Activated T-cell treated with anti-CD3 and anti-CD28 coated beads, Interleukin-2, amount 50 U/mL, for 48 hours (primary cell): Measurements from ENCODE around the gene TGFB3.
A peak's percentile ranks its signal among the peaks of the same experiment; 100 is the strongest.

Experiments
- DNase-seq, 2 experiments: peaks; one replicate each; pipeline ENCODE4 v3.0.0-alpha.2; 2020

The TGFB3 gene

GRCh38 chr14:75985618-75986438 lies 4.0 kb upstream of the TGFB3 start, which contains the start of gene IFT43:
IFT43 (plus strand) TSS chr14:75985763; CDS start chr14:75985787, 24 bp downstream.
- DNase-seq = peak; percentile 92

- DNase-seq = no peak
These were observed 2.9 kb upstream of the TGFB3 start for GRCh38 chr14:75984674-75985073.

GRCh38 chr14:75983019-75983358 lies 1.2 kb upstream of the TGFB3 start:
- no peak for DNase-seq

GRCh38 chr14:75982266-75983018 lies 647 bp upstream of the TGFB3 start:
- peak; percentile 85 to 89 for DNase-seq

- DNase-seq = no peak
These were observed 939 bp downstream of the TGFB3 start for GRCh38 chr14:75980856-75981255.

- no peak for DNase-seq
These were observed 1.9 kb downstream of the TGFB3 start for GRCh38 chr14:75979648-75980565.

GRCh38 chr14:75979071-75979571 lies 2.7 kb downstream of the TGFB3 start:
- peak; percentile 41 to 53 for DNase-seq

GRCh38 chr14:75978249-75978731 lies 3.5 kb downstream of the TGFB3 start:
- DNase-seq = no peak

GRCh38 chr14:75977582-75977943 lies 4.2 kb downstream of the TGFB3 start:
- no peak for DNase-seq

GRCh38 chr14:75976826-75977581 lies 4.8 kb downstream of the TGFB3 start:
- DNase-seq = no peak

- DNase-seq = no peak
These were observed 8.9 kb downstream of the TGFB3 start for GRCh38 chr14:75972801-75973421.

GRCh38 chr14:75971509-75971908 lies 10.3 kb downstream of the TGFB3 start:
- no peak for DNase-seq

GRCh38 chr14:75970989-75971388 lies 10.8 kb downstream of the TGFB3 start:
- DNase-seq = no peak

GRCh38 chr14:75969891-75970290 lies 11.9 kb downstream of the TGFB3 start:
- no peak for DNase-seq

GRCh38 chr14:75969126-75969525 lies 12.7 kb downstream of the TGFB3 start:
- no peak for DNase-seq

- no peak for DNase-seq
These were observed 13.3 kb downstream of the TGFB3 start for GRCh38 chr14:75968456-75968855.

GRCh38 chr14:75967866-75968265 lies 13.9 kb downstream of the TGFB3 start:
- DNase-seq = no peak

GRCh38 chr14:75961662-75962061 lies 20.1 kb downstream of the TGFB3 start:
- no peak for DNase-seq

- DNase-seq = no peak
These were observed 21.6 kb downstream of the TGFB3 start for GRCh38 chr14:75960231-75960630.

- DNase-seq = no peak
These were observed 22.8 kb downstream of the TGFB3 start for GRCh38 chr14:75959031-75959430.

GRCh38 chr14:75952489-75952888 lies 29.3 kb downstream of the TGFB3 start:
- DNase-seq = no peak

GRCh38 chr14:75946785-75947184 lies 35.0 kb downstream of the TGFB3 start:
- no peak for DNase-seq
